Right renal cortex interstitium (tissue), 3 donors: ENCODE data around the gene S100A4. TPM values are rescaled to one million over a fixed set of nuclear protein-coding genes. Genes with fewer than 3 reads are reported as not detected.
"Not testable (repeated sequence)": the region's sequence is repeated elsewhere in the genome, so short reads cannot be mapped to it uniquely, and the experiment has no call there.

Experiments used
- DNase-seq, 3 donors: peaks; one replicate each; pipeline ENCODE4 v3.0.0-alpha.2; 2013; ENCODE audit warnings: low read depth in 3 of 3, low spot score in 2 of 3
- polyA plus RNA-seq, 3 donors: library from polyadenylated mRNA; unstranded; fragments of 120-200 nt; gene quantifications; one replicate each; pipeline ENCODE4 v1.2.1, GENCODE V29; 2013; ENCODE audit not compliant: insufficient read length in 3 of 3

The S100A4 gene
- polyA plus RNA-seq, 3 donors: 34.4 to 58.9 (median 39.4) TPM

DNA sequence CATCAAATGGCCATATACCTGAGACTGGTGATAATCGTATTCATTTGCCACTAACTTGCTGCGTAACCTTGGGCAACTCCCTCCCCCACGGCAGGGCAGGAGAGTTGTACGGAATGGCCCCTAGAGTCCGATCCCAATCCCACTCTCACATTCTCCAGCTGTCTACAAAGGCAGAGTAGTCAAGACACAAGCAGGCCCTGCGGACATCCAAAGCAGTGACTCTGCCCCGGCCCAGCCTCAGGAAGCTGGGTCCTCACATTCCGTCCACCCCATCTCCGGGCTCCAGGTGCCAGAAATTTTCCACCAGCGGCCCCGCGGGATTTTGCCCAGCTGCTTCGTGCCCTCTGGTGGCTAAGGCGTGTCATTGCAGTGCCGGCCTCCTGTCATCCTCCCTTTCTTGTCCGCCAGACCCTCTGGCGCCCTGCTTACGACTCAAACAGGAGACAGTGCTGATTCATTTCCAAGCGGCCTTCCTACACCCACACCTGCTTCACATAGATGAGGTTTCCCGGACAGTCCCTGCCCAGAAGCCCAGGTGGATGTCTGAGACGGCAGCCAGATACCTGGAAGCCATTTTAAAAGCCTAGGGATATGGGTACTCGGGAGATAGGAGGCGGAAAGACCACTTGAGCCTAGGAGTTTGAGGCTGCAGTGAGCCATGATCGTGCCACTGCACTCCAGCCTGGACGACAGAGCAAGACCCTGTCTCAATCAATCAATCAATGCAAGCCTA, 22.9 kb upstream of the S100A4 start:
- peak in 2 of 3 donors; percentile 76 to 83 for DNase-seq

DNA sequence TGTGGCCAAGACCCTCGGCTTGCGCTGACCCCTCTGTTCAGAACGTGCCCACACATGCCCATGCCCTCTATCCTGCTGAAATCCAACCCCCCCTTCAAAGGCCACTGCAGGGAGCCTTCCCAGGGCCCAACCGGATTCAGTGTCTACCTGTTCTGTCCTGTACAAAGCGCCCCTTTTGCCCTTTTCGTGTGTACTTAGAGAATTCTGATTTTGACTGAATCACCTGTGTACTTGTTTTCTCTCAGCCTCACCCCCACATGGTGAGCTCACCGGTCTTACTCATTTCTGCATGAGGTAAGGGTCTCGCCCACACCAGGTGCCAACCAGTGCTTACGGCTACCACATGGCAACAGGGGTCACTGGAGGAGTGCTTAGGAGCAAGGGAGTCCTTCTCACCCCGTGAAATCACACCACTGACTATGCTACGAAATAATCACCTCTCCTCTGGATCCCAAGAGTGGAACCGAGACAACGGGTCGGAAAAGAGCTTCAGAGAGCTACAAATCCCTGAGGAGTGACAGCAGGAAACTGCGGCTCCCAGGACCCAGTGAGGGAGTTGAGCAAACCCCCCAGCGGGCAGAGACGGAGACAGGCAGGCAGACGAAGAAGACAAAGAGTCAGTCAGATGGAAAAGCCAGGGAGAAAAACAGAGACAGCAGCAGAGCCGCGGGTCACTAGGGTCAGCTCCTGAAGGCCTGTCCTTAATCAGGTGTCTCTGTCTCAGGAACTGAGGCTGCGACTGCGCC, 22.2 kb upstream of the S100A4 start:
- DNase-seq: no peak

- no peak for DNase-seq
Measured at GRCh38 chr1:153566414-153567371, 21.1 kb upstream of the S100A4 start.

GRCh38 chr1:153565529-153566374, 20.1 kb upstream of the S100A4 start, which contains the start of gene S100A2:
Gene S100A2 (minus strand): TSS chr1:153565844. CDS start chr1:153563877, 1,967 bp downstream.
- no peak for DNase-seq

DNA sequence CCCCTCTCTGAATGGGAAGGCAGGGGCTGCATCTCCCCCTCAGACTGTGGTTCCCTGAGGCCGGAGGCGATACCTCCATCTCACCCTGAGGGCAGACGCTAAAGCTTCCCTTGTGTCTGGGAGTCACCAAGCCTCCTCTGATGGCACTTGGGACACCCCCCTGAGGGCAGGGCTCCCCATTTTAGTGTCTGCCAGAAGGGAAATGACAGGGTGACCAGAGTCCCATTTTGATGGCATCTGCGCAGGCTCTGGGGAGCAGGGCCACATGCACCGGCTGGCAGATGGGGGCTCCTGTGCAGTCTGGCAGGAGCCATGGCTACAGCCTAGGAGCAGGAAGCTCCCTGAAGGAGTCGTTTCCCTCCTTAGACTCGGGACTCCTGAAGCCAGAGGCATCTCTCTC, 18.4 kb upstream of the S100A4 start:
- no peak for DNase-seq

DNA sequence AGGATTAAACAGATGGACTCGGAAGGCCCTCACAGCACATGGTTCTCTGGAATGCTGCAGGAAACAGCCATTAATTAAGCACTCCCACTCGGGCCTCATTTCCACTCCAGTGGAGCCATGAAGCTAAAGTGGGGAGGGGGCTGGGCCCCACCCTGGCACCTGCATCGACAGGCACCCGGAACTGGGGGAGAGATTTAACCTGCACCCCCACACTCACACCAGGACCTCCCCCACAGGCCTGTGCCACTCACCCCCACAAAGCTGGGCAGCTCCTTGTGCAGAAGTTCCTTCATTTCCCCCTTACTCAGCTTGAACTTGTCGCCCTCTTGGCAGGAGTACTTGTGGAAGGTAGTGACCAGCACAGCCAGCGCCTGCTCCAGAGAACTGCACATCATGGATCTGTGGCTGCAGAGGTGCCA, 17.9 kb upstream of the S100A4 start:
- DNase-seq: no peak

DNA sequence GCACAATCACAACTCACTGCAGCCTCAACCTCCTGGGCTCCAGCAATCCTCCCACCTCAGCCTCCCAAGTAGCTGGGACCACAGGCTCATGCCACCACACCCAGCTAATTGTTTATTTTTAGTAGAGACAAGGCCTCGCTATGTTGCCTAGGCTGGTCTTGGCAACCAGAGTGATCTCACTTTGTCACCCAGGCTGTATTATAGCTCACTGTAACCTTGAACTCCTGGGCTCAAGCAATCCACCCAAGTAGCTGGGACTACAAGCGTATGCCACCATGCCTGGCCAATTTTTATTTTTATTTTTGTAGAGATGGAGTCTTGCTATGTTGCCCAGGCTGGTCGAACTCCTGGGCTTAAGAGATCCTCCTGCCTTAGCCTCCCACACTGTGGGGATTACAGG, 16.4 kb upstream of the S100A4 start:
- not testable (repeated sequence) for DNase-seq

DNA sequence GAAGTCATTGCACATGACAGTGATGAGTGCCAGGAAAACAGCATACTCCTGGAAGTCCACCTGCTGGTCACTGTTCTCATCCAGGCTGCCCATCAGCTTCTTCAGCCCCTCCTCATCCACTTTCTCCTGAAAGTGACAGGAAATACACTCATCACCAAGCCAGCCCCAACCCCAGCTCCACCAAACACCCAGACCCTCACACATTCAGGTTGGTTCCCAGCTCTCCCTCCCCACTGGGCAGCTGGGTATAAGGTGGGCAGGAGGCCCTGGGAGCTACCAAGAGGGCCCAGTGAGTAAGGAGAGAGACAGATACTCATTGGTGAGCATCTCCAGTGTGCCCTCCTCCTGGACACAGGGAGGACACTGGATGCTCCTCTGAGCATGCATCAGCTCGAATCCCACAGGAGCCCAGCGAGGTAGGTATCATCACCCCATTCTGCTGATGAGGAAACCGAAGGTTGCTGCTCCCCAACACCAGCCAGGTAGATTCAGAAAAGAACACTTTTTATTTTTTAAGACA, 15.9 kb upstream of the S100A4 start:
- no peak for DNase-seq

DNA sequence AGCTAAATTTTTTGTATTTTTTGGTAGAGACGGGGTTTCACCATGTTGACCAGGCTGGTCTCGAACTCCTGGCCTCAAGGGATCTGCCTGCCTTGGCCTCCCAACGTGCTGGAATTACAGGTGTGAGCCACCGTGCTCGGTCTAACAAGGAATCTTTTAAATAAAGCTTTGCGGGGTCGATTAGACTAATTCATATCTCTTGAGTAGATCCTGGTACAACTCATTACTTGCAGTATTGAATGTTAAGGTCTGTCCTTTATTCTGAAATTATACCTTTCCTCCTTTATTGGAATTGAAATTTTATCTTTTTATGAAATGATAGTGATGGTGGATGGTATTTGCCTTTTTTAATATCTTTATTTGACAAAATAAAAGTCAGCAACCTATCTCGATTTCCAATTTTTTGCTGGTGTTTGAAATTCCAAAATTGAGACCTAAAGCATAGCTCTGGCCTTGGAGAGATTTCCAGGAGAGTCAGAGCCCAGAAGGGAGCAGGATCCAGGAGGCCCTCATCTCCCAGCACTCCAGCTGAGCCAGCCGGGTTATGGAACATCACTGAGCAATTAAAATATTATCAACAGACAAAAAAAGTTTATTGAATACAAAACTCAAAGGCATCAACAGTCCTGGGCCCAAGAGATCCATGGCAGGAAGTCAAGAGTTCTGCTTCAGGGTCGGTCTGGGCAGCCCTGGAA, 15.3 kb upstream of the S100A4 start:
- no peak for DNase-seq

DNA sequence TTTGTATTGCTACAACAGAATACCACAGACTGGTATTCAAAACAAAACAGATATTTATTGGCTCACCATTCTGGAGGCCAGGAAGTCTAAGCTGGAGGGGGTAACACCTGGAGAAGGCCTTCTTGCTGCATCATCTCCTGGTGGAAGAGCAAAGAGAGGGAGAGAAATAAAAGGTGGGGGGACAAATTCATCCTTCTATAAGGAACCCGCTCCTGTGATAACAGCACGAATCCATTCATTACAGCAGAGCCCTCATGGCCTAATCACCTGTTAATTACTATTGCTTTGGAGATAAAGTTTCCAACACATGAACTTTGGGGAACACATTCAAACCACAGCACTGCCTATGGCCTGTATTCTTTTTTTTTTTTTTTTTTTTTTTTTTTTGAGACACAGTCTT, 14.6 kb upstream of the S100A4 start:
- no peak for DNase-seq

GRCh38 chr1:153557877-153558276, 12.3 kb upstream of the S100A4 start:
- no peak for DNase-seq

DNA sequence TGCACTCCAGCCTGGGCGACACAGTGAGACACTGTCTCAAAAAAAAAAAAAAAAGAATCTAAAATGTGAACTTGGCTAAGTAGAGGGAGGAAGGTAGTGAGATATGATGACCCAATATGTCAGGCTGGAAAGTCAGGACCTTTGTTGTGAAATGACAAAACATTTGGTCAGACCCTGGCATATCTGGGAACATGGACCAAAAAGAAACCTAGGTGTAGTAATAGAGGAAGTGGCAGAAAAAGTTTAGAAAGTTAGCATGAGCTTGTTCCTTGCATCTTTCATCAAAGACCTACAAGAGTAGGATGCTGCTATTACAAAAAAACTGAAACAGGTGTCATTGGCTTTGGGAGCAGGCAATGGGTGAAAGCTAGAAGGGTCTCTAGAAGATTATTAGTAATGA, 10.7 kb upstream of the S100A4 start:
- DNase-seq: no peak

DNA sequence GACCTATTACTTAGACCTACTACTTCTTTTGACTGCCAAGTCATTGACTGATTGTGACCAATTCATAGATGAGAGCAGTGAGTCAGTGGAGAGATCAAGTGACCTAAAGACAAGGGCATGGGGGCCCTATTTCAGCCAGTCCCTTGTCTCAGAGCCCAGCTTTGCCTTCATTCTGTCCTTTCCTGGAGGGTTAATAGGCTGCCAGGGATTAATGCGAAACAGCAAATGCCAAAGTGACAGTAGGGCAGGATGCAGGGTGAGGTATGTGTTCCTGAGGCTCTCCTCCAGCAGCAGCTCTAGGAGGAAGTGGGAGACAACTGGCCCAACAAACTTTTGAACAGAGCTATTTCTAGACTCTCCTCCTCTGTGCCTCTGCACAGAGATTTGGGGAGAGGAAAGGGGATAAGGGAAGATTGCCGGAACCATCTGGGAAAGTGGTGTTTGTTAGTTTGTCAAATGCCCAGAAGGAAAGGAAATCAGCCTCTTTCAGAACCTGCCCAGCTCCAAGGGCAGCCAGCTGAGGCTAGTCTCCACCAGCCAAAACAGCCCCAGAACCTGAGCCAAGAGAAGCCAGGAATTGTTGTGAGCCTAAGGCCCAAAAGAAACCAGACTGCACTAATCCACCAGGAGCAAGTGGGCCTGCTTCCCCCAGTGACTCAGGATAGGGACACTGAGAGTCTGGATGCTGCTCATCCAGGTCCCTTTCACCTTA, 8.4 kb upstream of the S100A4 start:
- no peak for DNase-seq

DNA sequence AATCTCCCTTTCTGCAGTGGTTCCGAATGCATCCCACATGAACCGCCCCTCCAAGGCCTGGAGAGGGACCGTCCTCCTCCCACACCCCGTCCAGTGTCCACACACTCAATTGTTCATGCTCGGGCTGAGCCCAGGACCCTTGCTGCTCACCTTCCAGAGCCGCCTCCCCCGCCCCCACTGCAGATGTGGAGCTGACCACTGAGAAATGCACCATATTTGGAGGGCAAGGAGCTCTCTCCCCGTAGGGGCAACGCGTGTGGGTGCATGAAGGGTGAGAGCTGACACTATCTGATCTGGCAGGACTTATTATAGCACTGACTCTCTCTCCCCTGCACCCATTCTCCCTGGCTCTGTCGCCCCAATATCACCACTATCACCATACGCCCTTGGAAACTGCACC, 7.5 kb upstream of the S100A4 start:
- no peak for DNase-seq

- no peak for DNase-seq
Measured at GRCh38 chr1:153552335-153552734, 6.7 kb upstream of the S100A4 start.

GRCh38 chr1:153550827-153551500, 5.4 kb upstream of the S100A4 start:
- DNase-seq: no peak

GRCh38 chr1:153550398-153550758, 4.8 kb upstream of the S100A4 start:
- DNase-seq: no peak

DNA sequence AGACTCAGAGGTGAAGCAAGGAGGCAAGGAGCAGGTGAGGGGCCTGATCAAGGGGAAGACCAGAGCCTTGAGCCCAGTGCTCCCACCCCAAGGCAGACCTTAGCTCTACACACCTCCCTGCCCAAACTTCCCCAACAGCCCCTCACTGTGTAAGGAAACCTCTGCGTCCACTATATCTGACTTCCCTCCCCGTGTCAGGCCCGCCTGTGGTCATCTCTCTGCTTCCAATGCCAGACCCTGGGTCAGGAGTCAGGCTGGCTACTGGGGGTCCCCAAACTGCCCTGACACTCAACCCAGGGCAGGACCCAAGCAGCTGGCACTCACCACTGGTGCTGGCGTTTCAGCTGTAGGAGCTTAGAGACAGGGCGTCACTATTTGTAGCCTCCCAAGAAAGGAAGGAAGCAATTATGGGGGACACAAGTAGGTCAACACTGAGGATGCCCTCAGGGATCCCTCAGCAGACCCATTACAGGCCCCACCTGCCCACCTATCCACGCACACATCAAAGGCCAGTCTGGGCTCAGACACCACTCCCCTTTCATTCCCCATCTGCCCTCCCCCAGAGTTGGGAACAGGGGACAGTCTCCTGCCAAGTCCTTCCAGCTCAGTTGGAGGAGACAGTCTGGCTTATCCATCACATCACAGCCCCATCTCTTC, 4.3 kb upstream of the S100A4 start:
- DNase-seq: no peak
